Stimulated activated CD8-positive, alpha-beta memory T cell treated with anti-CD3 and anti-CD28 coated beads, Interleukin-2, amount 100 ng/mL, for 1 hour (primary cell): ENCODE results near the gene EXOC4.

Experiments
- DNase-seq, 2 donors: peaks; one replicate each; pipeline ENCODE4 v3.0.0-alpha.2; 2020; ENCODE audit warnings: low read depth in 2 of 2

Gene EXOC4

DNA sequence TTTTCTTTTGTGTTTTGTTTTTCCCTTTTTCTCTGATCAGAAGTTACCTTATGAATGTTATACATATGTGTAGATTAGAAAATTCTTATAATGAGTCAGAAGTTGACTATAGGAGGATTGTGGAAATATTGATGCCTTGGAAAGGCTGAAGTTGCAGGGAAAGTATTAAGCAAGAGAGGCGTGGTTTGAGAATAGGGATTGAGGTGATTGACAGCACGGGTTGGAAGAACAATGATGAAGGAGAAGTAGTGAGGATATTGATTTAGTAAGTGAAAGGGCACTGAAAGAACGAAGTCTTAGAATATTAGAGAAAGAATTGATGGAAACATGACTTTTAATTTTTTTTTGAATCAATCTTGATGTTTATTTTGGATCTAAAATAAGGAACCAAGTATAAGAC, 176.0 kb downstream of the EXOC4 start:
- DNase-seq, result no peak

DNA sequence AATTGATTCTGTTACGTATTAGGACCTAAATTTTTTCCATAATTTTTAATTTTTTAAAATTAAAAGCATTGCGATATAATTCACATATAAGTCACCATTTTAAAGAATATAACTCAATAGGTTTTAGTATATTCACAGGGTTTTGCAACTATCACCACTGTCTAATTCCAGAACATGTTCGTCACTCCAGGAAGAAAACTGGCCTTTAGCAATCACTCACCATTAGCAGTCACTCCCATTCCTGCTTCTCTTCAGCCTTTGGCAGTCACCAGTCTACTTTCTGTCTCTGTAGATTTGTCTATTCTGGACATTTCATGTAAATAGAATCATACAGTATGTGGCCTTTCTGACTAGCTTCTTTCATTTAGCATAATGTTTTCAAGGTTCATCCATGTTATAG, 176.5 kb downstream of the EXOC4 start:
- DNase-seq, result no peak

- no peak for DNase-seq
These were observed 178.4 kb downstream of the EXOC4 start for GRCh38 chr7:133431134-133431724.

DNA sequence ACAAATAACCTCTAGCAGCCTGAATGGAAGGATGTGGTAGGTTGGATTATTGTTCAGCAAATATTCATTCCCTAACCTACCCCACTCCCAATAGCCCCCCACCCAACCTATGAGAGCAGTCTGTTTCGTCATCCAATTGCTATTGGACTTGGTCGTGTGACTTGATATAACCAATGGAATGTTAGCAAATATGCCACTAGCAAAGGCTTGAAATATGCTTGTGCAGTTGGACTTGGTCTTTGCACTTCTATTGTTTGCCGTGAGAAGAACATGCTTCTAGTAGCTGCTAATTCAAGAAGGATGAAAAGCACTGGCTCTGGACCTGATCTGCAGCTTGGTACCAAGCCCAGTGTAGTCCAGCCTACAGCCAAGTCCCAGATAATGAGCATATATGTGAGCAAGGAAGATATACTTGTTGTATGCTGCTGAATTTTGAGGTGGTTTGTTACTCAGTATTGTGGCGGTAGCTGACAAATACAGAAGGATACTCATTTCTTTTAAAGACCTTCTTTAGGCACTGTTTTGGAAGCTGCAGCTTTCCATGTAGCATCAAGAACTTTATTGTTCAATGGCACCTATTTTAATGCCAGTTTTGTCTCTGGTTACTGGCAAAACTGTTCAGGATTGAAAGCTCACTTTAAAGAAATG, 180.4 kb downstream of the EXOC4 start:
- DNase-seq, result no peak

DNA sequence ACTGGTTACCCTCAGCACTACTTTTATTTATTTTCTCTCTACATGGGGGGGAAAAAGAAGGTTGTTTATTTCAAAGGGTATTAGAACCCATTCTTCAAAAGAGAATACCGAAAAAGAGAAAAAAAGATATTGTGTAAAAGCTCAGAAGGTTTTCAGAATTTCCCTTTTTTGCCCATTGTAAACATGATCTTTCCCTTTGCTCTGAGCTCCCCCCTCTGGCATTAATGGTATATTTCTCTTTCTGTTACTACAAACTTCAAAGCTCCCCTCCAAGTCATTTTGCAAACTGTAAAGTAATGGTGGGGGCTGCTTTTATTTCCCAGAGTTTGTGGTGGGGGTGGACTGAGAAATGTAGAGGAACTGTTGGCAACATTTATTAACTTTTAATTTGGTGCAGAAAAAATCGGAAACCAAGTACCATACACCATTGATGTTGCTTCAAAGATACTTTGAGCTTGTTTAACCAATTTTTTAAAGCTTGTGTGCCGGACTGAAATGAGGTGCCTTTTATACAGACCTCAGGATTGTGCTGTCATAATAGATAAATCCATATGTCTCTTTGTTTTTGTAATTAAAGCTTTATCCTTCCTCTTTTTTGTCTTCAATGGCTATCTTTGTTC, 181.5 kb downstream of the EXOC4 start:
- DNase-seq, result no peak

DNA sequence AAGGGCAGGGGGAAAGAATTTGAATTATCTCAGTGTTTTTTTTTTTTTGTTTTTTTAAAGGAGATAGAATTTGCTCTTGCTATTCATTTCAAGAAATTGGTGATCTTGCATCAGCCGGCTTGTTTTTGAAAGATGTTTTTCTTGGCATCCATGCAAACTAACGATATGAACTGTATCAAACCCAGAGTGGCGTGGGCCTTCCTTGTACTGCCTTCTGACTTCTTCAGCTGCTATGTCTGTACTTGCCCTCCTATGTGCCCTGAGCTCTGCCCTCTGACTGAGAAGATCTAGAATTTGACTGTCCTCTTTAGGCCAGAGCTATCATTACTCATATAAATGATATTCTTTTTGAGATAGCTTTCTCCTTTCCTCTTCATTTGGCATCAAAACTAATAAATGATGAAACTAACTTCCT, 183.1 kb downstream of the EXOC4 start:
- DNase-seq, result no peak

DNA sequence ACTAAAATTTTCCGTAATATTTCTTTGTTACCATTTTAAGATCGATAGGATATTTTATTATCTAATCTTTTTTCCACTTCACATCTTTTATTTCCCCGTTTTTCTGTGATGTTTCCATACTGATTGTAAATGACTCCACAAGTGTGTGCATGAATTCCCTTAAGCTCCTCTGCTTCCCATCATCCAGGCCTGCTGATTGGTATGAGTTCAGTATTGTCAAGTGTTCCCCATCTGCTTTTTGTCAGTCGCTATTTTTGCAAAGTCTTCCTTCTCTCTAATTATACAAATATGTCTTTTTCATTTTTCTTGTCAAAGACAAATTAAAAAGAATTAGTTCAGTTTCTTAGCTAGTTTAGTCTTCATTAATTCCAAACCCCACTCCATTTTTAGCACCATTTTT, 184.7 kb downstream of the EXOC4 start:
- DNase-seq, result no peak

DNA sequence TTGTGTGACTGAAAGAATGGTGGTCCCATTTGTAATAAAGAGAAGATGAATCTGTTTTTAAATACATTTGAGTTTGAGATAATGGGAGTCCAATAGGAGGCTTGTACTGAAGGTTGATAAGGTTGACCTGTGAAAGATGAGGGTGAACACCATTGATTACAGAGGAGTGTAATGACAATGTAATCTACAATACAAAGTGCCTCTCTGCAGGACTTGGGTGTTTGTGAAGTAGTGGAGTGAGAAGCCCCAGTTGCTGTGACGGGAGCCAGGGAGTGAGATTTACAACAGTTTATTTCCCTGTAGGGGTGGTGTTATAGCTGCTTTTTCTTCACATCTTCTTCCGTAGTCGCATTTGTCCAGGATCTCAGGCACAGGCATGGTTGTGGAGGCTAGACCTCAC, 189.9 kb downstream of the EXOC4 start:
- DNase-seq, result no peak

DNA sequence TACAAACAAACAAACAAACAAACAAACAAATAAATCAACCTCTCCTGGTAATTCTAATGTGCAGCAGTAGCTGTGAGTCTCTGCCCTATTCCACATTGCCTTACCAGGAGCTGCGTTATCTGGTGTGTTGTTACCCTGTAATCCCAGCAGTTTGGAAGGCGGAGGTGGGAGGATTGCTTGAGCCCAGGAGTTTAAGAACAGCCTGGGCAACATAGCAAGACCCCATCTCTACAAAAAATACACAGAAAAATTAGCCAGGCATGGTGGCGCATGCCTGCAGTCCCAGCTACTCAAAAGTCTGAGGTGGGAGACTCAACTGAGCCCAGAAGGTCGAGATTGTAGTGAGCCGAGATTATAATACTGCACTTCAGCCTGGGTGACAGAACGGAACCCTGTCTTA, 192.7 kb downstream of the EXOC4 start:
- DNase-seq, result no peak

GRCh38 chr7:133448012-133448411, 195.1 kb downstream of the EXOC4 start:
- DNase-seq, result no peak

DNA sequence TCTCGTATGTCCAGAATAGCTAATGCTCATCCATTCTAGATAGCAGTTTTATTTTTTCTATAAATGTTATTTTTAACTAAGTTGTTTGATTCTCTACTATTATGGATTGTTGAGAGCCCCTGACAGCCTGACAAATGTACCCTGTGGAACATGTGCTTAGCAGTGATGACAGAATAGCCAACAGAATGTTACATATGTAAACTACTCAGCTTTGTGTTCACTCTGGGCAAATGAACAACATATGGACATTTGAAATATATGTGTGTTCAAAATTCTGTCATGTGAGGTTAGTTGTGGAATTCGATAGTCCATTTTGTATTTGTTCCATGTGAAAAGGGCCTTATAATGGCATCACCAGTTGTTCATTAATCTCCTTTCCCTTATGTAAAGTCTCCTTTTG, 199.7 kb downstream of the EXOC4 start:
- no peak for DNase-seq

- DNase-seq, result no peak
These were observed 205.8 kb downstream of the EXOC4 start for GRCh38 chr7:133458688-133459087.

DNA sequence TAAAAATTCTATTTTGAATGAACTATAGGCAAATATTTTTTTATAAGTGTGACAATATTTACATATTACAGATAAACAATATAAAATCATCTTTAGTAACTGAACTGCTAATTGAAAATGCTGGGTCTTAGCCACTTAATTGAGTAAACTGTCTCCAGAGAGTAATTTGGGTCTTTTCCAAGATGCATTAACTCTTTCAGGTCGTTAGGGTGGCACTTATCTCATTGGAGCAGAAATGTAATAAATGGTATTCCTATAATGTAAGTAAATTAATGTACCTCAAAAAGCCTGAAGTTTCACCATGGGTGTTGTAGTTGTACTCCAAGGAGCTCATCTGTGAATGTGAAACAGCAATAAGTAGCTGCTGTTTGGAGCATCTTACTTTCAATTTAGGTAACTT, 208.5 kb downstream of the EXOC4 start:
- DNase-seq, result no peak

- DNase-seq, result no peak
These were observed 222.8 kb downstream of the EXOC4 start for GRCh38 chr7:133475655-133476054.

GRCh38 chr7:133477791-133478190, 224.9 kb downstream of the EXOC4 start:
- no peak for DNase-seq

DNA sequence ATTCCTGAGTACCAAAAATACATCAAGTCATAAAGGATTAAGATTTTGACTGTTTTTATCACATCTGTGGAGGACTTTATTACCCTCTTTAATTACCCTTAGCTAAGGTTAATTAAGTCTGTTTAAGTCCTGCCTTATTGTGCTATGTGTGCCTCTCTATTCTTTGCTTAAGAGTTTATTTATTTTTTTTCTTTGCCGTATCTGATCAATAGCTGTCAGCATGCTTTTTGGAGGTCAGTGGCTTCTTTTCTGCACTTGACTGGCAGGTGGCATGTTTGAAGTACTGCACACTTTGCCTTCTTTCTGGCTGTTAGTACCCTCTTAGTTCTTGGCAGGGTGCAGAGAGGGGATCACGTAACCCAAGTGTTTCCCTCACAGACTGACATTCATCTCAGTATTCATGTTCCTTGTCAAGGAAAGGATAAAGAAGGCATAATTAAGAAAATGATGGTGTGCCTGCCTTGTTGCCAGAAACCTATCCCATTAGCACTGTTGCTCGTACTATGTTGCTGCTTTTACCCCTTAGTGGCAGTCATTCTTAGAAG, 225.8 kb downstream of the EXOC4 start:
- DNase-seq, result no peak

- no peak for DNase-seq
These were observed 226.7 kb downstream of the EXOC4 start for GRCh38 chr7:133479456-133480065.

DNA sequence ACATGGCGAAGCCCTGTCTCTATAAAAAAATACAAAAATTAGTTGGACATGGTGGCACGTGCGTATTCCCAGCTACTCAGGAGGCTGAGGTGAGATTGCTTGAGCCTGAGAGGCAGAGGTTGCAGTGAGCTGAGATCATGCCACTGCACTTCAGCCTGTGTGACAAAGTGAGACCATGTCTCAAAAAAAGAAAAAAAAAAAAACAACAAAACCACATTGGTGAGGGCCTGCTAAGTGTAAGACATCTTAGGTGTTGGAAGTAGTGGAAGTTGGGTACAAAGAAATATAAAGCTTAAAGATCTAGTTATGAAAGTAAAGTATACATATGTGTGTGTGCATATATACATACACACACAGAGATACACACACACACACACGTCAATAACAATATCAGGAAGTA, 228.0 kb downstream of the EXOC4 start:
- DNase-seq, result no peak

GRCh38 chr7:133481676-133482075, 228.8 kb downstream of the EXOC4 start:
- no peak for DNase-seq

- DNase-seq, result no peak
These were observed 229.7 kb downstream of the EXOC4 start for GRCh38 chr7:133482599-133482998.

GRCh38 chr7:133484086-133484485, 231.2 kb downstream of the EXOC4 start:
- peak; percentile 2 to 14 for DNase-seq

GRCh38 chr7:133489906-133490305, 237.0 kb downstream of the EXOC4 start:
- DNase-seq, result no peak

- DNase-seq, result no peak
These were observed 238.4 kb downstream of the EXOC4 start for GRCh38 chr7:133491201-133491691.
